ENCODE measurements around the gene BMP8B. TPM values are rescaled to one million over a fixed set of nuclear protein-coding genes. Genes with fewer than 3 reads are reported as not detected.
"Not testable (repeated sequence)": the region's sequence is repeated elsewhere in the genome, so short reads cannot be mapped to it uniquely, and the experiment has no call there.

The BMP8B gene
- total RNA-seq, 3 donors from 2014 or later: 11.0 to 19.9 (median 18.7) TPM

DNA sequence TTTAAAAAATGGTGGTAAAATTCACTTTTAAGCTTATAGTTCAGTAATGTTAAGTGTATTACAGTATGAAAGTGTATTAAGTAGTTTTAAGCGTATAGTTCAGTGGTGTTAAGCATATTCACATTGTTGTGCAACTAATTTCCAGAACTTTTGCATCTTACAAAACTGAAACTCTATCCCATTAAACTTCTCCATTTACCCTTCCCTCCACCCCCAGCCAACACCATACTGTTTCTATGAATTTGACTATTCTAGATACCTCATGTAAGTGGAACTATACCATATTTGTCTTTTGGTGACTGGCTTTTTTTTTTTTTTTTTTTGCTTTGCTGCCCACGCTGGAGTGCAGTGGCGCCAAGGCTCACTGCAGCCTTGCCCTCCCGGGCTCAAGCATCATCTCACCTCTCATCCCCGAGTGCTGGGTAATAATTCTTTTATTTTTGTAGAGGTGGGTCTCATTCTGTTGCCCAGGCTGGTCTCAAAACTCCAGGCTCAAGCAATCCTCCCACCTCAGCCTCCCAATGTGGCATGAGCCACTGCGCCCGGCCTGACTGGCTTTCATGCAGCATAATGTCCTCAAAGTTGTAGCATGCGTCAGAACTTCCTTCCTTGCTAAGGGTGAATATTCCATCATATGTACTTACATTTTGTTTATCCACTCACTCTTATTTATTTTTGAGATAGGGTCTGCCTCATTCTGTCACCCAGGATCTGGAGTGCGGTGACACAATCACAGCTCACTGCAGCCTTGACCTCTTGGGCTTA lies 45.1 kb upstream of the BMP8B start:
- H3K4me3 ChIP-seq: no peak overlapping the region
- H3K36me3 ChIP-seq (ENCODE audit: low read depth): no peaks in the 10 kb centered on the region
- TF ChIP-seq, protein P1, sequence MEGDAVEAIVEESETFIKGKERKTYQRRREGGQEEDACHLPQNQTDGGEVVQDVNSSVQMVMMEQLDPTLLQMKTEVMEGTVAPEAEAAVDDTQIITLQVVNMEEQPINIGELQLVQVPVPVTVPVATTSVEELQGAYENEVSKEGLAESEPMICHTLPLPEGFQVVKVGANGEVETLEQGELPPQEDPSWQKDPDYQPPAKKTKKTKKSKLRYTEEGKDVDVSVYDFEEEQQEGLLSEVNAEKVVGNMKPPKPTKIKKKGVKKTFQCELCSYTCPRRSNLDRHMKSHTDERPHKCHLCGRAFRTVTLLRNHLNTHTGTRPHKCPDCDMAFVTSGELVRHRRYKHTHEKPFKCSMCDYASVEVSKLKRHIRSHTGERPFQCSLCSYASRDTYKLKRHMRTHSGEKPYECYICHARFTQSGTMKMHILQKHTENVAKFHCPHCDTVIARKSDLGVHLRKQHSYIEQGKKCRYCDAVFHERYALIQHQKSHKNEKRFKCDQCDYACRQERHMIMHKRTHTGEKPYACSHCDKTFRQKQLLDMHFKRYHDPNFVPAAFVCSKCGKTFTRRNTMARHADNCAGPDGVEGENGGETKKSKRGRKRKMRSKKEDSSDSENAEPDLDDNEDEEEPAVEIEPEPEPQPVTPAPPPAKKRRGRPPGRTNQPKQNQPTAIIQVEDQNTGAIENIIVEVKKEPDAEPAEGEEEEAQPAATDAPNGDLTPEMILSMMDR (IDR thresholded peaks at IDR 0.05): no peak
- DNase-seq: no peak
- no peaks in the 10 kb centered on the region for H3K9me3 ChIP-seq
- ATAC-seq: no peak
- intact Hi-C loops (cut with DNase I, micrococcal nuclease): no loop called here
- no peaks in the 10 kb centered on the region for H3K4me1 ChIP-seq (ENCODE audit: low read depth)

DNA sequence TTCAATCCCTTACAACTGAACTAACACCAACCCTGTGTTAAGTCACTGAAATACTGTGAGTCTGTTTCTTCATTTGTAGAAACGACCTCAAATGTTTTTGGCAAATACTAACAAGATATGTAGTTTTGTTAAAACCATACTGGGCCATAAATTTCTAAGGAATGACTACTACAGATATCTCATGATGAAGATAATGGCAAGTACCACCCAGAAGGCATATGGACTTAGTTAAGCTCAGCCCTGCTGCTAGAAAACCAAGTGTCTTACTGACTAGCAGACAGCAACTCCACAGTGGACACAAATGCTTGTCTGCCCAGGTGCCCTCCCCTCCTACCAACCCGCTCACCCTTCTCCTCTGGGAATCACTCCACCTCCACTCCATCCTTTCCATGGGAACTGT lies 44.5 kb upstream of the BMP8B start:
- Histone ChIP-seq H3K4me3 (no peak overlapping the region), H3K4me1 (ENCODE audit: low read depth) (no peaks in the 10 kb centered on the region), H3K36me3 (ENCODE audit: low read depth) (no peaks in the 10 kb centered on the region), H3K9me3 (no peaks in the 10 kb centered on the region)
- TF ChIP-seq, protein P1 (IDR thresholded peaks at IDR 0.05): no peak
- ATAC-seq (no peak), DNase-seq (no peak)
- intact Hi-C loops (cut with DNase I, micrococcal nuclease): no loop called here

DNA sequence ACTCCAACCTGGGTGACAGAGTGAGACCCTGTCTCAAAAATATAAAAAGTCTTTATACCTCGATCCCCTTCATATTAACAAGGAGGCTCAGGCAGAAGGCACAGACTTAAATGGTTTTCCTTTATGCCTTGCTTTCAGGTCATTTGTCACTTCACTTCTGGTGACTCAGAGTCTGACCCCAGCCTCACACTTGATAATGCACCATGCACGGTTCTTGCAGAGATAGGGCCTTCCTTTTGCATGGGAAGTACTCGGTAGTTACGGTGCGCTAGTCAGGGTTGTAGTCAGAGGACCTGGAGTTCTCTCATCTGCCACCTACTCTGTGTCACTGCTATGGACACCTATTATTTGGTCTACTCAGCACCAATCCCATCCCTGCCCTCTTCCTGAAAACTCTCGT lies 43.6 kb upstream of the BMP8B start:
- ATAC-seq (no peak), DNase-seq (no peak)
- TF ChIP-seq, protein P1 (IDR thresholded peaks at IDR 0.05): no peak
- Histone ChIP-seq H3K36me3 (ENCODE audit: low read depth) (no peaks in the 10 kb centered on the region), H3K4me1 (ENCODE audit: low read depth) (no peaks in the 10 kb centered on the region), H3K9me3 (no peaks in the 10 kb centered on the region), H3K4me3 (no peak overlapping the region)
- intact Hi-C loops (cut with DNase I, micrococcal nuclease): no loop called here

DNA sequence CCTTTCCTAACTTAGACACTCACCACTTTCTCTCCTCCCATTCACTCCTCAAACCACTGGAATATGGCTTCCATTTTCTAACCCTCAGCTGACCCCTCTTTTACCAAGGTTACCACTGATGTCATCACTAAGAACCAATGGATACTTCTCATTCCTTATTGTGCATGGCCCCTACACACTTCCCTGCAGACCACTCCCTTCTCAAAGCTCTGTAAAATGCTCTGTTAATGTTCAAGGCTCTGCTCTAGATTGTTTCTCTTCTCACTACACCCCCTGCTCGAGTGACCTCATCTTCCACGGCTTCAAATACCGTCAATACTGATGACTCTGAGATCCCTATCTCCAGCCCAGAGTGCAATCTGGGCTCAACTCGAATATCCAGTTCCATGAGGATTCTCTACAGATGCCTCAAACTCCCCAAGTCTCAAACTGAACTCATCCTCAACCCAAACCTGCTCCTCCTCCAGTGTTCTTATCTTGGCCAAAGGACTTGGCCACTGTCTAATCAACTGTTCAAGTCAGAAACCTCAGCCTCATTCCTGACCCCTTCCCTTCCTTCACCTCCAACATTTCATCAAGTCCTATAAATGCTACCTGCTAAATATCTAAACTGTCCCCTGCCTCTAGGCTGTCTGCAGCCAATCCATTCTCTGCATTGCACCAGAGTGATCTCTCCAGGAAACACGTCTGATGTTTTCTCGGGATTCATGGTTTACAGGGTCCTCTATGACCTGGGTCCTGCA lies 41.3 kb upstream of the BMP8B start:
- ATAC-seq (no peak), DNase-seq (no peak)
- H3K9me3 ChIP-seq: no peaks in the 10 kb centered on the region
- TF ChIP-seq, protein P1 (IDR thresholded peaks at IDR 0.05): no peak
- intact Hi-C loops (cut with DNase I, micrococcal nuclease): no loop called here
- H3K36me3 ChIP-seq (ENCODE audit: low read depth): no peaks in the 10 kb centered on the region
- H3K4me1 ChIP-seq (ENCODE audit: low read depth): peaks cover 15% of the 10 kb centered on the region
- no peak overlapping the region for H3K4me3 ChIP-seq

DNA sequence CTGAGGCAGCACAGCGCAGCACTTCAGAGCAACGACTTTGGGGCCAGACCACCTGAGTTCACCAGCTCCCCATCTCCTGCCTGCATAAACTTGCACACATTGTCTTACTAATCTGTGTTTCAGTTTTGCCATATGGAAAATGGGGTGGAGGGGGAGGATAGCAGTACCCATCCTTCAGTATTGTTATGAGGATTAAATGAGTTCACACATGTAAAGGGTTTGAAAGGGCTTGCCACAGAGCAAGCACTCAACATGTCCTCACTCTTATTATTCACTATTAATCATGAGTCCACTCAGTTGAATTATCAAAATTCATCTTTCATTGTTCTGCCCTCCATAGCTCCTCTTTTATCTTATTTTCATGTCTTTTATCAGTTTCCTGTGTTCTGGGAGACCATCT lies 40.1 kb upstream of the BMP8B start:
- TF ChIP-seq, protein P1 (IDR thresholded peaks at IDR 0.05): no peak
- no peak for DNase-seq
- peaks cover 15% of the 10 kb centered on the region for H3K4me1 ChIP-seq (ENCODE audit: low read depth)
- H3K36me3 ChIP-seq (ENCODE audit: low read depth): no peaks in the 10 kb centered on the region
- H3K4me3 ChIP-seq: no peak overlapping the region
- no peaks in the 10 kb centered on the region for H3K9me3 ChIP-seq
- intact Hi-C loops (cut with DNase I, micrococcal nuclease): no loop called here
- ATAC-seq: no peak

DNA sequence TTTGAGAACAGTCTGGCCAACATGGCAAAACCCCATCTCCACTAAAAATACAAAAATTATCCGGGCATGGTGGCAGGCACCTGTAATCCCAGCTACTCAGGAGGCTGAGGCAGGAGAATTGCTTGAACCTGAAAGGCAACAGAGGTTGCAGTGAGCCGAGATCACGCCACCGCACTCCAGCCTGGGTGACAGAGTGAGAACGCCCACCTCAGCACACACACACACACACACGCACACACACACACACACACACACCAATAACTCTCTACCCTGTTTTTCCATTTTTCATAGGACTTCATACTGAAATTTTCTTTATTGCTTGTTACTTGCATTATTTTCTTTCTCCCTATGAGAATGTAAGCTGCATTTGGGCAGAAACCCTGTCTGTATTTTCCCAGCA lies 39.6 kb upstream of the BMP8B start:
- intact Hi-C loops (cut with DNase I, micrococcal nuclease); ATAC-seq; H3K9me3 ChIP-seq; H3K4me3 ChIP-seq; H3K36me3 ChIP-seq (ENCODE audit: low read depth); DNase-seq: not testable (repeated sequence)
- H3K4me1 ChIP-seq (ENCODE audit: low read depth): peaks cover 15% of the 10 kb centered on the region

All from mucosa of descending colon (tissue), 3 donors.